ENCODE results near the gene DOP1A. TPM values are rescaled to one million over a fixed set of nuclear protein-coding genes. Genes with fewer than 3 reads are reported as not detected.
A peak's percentile ranks its signal among the peaks of the same experiment; 100 is the strongest.

DOP1A gene, protein sequence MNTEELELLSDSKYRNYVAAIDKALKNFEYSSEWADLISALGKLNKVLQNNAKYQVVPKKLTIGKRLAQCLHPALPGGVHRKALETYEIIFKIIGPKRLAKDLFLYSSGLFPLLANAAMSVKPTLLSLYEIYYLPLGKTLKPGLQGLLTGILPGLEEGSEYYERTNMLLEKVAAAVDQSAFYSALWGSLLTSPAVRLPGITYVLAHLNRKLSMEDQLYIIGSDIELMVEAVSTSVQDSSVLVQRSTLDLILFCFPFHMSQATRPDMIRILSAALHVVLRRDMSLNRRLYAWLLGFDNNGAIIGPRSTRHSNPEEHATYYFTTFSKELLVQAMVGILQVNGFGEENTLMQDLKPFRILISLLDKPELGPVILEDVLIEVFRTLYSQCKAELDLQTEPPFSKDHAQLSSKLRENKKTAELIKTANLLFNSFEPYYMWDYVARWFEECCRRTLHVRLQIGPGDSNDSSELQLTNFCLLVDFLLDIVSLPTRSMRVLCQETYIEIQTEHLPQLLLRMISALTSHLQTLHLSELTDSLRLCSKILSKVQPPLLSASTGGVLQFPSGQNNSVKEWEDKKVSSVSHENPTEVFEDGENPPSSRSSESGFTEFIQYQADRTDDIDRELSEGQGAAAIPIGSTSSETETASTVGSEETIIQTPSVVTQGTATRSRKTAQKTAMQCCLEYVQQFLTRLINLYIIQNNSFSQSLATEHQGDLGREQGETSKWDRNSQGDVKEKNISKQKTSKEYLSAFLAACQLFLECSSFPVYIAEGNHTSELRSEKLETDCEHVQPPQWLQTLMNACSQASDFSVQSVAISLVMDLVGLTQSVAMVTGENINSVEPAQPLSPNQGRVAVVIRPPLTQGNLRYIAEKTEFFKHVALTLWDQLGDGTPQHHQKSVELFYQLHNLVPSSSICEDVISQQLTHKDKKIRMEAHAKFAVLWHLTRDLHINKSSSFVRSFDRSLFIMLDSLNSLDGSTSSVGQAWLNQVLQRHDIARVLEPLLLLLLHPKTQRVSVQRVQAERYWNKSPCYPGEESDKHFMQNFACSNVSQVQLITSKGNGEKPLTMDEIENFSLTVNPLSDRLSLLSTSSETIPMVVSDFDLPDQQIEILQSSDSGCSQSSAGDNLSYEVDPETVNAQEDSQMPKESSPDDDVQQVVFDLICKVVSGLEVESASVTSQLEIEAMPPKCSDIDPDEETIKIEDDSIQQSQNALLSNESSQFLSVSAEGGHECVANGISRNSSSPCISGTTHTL (N-terminal part only)
- polyA plus RNA-seq (2013, experiment 1 of 2): 6.5 TPM
- 5.1 TPM for polyA plus RNA-seq (2013, experiment 2 of 2)

DNA sequence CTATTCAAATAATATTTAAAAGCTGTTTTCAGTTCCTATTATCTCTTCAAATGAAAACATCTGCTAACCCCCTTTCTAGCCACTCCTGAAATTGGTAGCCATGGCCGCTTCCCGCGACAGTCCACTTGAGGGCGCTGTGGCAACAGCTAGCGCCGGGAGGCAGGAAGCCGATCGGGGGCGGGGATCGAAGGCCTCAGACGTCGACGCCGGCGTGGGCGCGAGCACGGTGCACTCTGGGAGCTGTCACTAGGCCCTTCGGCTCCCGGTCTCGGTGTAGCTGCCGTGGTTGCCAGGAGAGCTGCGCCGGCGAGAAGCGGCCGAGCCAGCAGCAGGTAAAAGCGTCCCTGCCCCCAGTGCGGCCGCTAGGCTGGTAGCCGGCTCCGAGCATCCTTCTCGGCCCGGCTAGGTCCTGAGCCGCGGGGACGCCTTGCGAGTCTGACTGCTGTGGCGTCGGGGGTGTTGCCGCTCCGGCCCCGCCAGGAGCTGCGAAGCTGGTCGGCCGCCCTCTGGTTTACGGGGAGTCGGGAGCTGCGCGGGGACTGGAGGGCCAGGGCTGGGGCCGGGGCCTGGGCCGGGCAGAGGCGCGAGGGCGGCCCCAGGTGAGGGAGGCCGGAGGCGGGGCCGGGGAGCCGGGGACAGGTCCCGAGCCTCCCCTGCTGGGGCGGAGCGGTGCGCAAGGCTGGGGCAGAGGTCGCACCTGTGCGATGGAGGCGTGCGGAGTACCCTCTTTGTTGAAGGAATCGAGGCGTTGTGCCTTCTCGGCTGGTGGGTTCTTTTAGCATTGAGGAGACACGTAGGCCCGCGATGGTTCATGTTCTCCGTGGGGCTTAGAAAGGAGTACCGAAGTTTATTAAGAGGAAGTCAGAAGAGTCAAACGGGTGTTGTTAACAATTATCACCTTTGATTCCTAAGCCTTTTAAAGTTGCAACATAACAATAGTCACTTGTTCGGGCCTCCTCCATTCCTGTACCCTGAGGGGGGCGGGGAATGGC lies at the start of gene DOP1A:
Gene DOP1A, plus strand, starts transcription at position 224 of the 992 bp plus-strand sequence. CDS start 29,307 bp downstream, outside the sequence.
- H3K36me3 ChIP-seq (ENCODE audit: control insufficient read depth, insufficient read depth, low read length): peaks cover 4% of the 10 kb centered on the region
- WGBS, 2 experiments (ENCODE audit: insufficient coverage in 2 of 2): 1% methylated on average over 50 to 58 of the region's 78 CpGs
- peak within 1 kb of the TSS; percentile 54 for H3K27ac ChIP-seq (ENCODE audit: low read depth, low read length, severe bottlenecking)
- peak within 1 kb of the TSS; percentile 78 for H3K4me3 ChIP-seq (ENCODE audit: extremely low read depth, insufficient read depth, low read length, poor library complexity, severe bottlenecking)
- no peaks in the 10 kb centered on the region for H3K9me3 ChIP-seq (ENCODE audit: control insufficient read depth, low read length)
- H3K4me1 ChIP-seq (ENCODE audit: control insufficient read depth, insufficient read depth, low read length, poor library complexity, severe bottlenecking): peaks cover 8% of the 10 kb centered on the region

DNA sequence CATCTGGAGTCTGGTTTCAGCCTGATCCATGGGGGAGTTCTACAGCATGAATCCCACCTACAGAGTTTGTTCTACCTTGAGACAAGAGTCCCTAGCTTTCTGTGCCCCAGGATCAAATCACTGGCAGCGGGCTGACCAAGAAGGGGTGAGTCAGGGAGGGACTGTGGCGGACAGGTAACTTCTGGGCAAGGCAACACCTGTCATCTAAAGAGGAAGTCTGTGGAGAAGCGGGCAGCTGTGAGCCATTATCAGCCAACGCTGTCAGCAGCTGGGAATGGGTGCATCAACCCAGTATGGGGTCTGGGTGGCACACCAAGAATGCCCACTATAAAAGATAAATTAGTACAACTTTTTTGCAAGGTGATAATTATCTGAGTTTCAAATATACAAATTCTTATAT lies 47.7 kb upstream of the DOP1A start:
- Histone ChIP-seq H3K4me1 (ENCODE audit: control insufficient read depth, insufficient read depth, low read length, poor library complexity, severe bottlenecking) (no peaks in the 10 kb centered on the region), H3K9me3 (ENCODE audit: control insufficient read depth, low read length) (peaks cover 4% of the 10 kb centered on the region), H3K4me3 (ENCODE audit: extremely low read depth, insufficient read depth, low read length, poor library complexity, severe bottlenecking) (no peak overlapping the region), H3K27ac (ENCODE audit: low read depth, low read length, severe bottlenecking) (no peak overlapping the region), H3K36me3 (ENCODE audit: control insufficient read depth, insufficient read depth, low read length) (peaks cover 26% of the 10 kb centered on the region)
- 91 to 100% methylated on average over 3 to 4 of the region's 4 CpGs for WGBS, 2 experiments (ENCODE audit: insufficient coverage in 2 of 2)

DNA sequence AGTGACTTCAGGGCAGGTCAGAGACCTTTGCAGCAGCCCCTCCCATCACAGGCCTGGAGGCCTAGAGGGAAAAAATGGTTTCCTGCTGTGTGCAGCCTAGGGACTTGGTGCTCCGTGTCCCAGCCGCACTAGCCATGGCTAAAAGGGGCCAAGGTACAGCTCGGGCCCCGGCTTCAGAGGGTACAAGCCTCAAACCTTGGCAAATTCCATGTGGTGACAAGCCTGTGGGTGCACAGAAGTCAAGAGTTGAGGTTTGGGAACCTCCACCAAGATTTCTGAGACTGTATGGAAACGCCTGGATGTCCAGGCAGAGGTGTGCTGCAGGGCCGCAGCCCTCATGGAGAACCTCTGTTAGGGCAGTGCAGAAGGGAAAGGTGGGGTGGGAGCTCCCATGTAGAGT lies 35.8 kb upstream of the DOP1A start:
- Histone ChIP-seq H3K9me3 (ENCODE audit: control insufficient read depth, low read length) (peaks cover 16% of the 10 kb centered on the region), H3K27ac (ENCODE audit: low read depth, low read length, severe bottlenecking) (no peak overlapping the region), H3K4me1 (ENCODE audit: control insufficient read depth, insufficient read depth, low read length, poor library complexity, severe bottlenecking) (no peaks in the 10 kb centered on the region), H3K4me3 (ENCODE audit: extremely low read depth, insufficient read depth, low read length, poor library complexity, severe bottlenecking) (no peak overlapping the region), H3K36me3 (ENCODE audit: control insufficient read depth, insufficient read depth, low read length) (peaks cover 44% of the 10 kb centered on the region)
- 87 to 100% methylated on average over 6 of the region's 6 CpGs for WGBS, 2 experiments (ENCODE audit: insufficient coverage in 2 of 2)

DNA sequence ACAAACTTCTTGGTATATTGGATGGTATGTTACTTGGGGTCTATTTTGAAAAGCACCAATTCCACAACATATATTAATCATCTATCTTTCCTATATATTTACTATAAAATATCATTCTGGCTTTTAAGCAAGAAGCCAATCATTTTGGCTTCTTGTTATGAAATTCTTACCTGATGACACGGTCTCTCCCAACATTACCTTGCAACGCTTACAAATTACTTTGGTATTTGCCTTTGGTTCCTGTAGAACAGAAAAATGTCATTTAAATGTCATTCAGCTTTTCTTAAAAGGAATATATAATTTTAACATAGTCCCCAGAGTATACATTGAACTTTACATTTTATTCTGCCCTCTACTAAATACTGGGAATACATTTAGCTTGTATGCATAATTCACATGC lies 29.2 kb upstream of the DOP1A start:
- Histone ChIP-seq H3K9me3 (ENCODE audit: control insufficient read depth, low read length) (no peaks in the 10 kb centered on the region), H3K4me3 (ENCODE audit: extremely low read depth, insufficient read depth, low read length, poor library complexity, severe bottlenecking) (no peak overlapping the region), H3K27ac (ENCODE audit: low read depth, low read length, severe bottlenecking) (no peak overlapping the region), H3K4me1 (ENCODE audit: control insufficient read depth, insufficient read depth, low read length, poor library complexity, severe bottlenecking) (no peaks in the 10 kb centered on the region), H3K36me3 (ENCODE audit: control insufficient read depth, insufficient read depth, low read length) (peaks cover 17% of the 10 kb centered on the region)
- WGBS, 2 experiments (ENCODE audit: insufficient coverage in 2 of 2): no CpG with 5 or more reads among the region's 2 CpGs

DNA sequence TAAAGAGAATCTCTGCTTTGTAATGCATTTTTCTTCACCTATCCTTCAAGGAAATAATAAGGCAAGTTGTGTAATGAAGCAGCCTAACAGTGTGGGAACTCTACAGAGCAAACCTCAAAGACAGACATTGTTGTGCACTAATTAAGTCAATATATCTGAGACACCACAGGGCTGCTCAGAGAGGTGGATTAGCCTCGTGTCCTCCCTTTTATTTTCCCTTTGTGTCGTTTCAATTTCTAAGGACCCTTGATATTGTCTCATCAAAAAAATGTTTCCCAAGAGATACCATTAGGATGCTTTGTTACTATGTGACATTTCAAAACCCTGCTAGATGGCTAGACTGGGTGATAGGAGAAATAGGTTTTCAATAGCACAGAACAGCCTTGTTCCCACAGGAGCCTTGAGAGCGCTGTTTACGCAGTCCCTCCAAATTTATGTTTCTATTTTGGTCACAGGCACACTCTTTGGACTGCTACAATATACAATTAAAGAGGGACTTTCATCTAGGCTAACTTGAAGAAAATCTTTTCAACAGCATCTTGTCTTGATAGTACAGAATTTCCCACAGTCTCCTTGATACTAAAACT lies 24.9 kb upstream of the DOP1A start:
- no peak overlapping the region for H3K4me3 ChIP-seq (ENCODE audit: extremely low read depth, insufficient read depth, low read length, poor library complexity, severe bottlenecking)
- H3K4me1 ChIP-seq (ENCODE audit: control insufficient read depth, insufficient read depth, low read length, poor library complexity, severe bottlenecking): no peaks in the 10 kb centered on the region
- H3K9me3 ChIP-seq (ENCODE audit: control insufficient read depth, low read length): no peaks in the 10 kb centered on the region
- H3K36me3 ChIP-seq (ENCODE audit: control insufficient read depth, insufficient read depth, low read length): no peaks in the 10 kb centered on the region
- H3K27ac ChIP-seq (ENCODE audit: low read depth, low read length, severe bottlenecking): no peak overlapping the region
- 80% methylated on average over 3 of the region's 4 CpGs; no CpG with 5 or more reads in 1 of the 2 experiments for WGBS, 2 experiments (ENCODE audit: insufficient coverage in 2 of 2)

DNA sequence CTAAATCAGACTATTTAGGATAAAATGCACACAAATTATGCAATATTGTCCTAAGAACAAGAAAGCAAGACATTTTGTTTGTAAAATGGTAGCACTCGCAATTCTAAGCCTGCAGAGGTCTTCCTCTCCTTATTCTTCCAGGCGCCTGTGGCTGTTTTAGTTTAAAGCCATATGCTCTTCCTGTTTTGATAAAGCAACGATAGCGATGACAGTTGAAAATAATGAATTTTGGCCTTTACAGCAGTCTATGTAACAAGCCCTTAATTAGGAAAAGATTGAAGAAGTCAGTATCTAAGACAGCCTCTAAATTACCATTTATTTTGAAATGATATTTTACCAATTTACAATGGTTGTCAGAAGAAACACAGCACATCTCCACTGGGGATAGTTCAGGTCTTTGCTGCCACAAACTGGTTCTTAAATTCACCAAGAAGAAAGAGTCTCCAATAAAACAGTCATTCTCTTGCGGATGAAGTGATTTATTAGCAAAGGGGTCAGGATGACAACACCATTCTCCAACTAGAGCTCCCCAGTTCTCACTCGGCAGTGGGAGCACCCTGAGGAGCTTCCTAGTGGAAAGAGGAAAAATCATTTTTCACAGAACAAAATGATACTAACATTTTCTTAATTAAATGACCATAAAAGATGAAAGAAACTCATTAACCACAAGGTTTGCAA lies 23.2 kb upstream of the DOP1A start:
- H3K27ac ChIP-seq (ENCODE audit: low read depth, low read length, severe bottlenecking): peak overlapping the region; percentile 20
- WGBS, 2 experiments (ENCODE audit: insufficient coverage in 2 of 2): no CpG with 5 or more reads among the region's 6 CpGs
- H3K9me3 ChIP-seq (ENCODE audit: control insufficient read depth, low read length): no peaks in the 10 kb centered on the region
- H3K36me3 ChIP-seq (ENCODE audit: control insufficient read depth, insufficient read depth, low read length): no peaks in the 10 kb centered on the region
- H3K4me3 ChIP-seq (ENCODE audit: extremely low read depth, insufficient read depth, low read length, poor library complexity, severe bottlenecking): no peak overlapping the region
- no peaks in the 10 kb centered on the region for H3K4me1 ChIP-seq (ENCODE audit: control insufficient read depth, insufficient read depth, low read length, poor library complexity, severe bottlenecking)

DNA sequence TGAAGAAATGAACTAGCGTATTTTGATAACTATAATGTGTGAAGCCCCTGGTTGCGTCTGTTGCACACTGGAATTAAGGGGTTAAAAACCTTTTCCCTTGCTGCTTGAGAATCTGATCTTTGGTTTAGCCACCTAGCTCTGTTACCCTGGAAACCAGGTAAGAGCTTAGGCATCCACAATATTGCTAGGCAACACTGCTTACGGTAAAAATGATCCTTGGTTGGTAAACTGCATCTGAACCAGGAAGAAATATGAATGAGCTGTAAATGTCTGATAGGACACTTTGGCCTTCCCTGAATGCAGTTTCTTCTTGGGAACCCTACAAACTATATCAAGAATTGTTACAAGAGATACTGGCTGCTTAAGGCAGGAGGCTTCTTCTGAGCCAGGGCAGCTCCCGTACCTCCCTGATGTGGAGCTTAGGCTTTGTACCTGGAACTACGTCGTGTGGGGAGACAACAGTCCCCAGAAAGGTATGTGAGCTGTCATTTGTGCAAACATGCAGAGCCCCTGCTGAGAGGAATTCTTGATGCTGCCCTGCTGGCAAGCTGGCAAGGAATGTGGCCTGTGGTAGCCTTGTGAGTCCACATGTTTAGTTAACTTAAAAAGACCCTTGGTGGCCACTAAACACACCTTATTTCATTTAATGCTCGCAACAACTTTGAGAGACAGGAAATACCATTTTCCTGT lies 20.3 kb upstream of the DOP1A start:
- Histone ChIP-seq H3K27ac (ENCODE audit: low read depth, low read length, severe bottlenecking) (no peak overlapping the region), H3K4me1 (ENCODE audit: control insufficient read depth, insufficient read depth, low read length, poor library complexity, severe bottlenecking) (no peaks in the 10 kb centered on the region), H3K9me3 (ENCODE audit: control insufficient read depth, low read length) (no peaks in the 10 kb centered on the region), H3K36me3 (ENCODE audit: control insufficient read depth, insufficient read depth, low read length) (no peaks in the 10 kb centered on the region), H3K4me3 (ENCODE audit: extremely low read depth, insufficient read depth, low read length, poor library complexity, severe bottlenecking) (no peak overlapping the region)
- WGBS, 2 experiments (ENCODE audit: insufficient coverage in 2 of 2): 72 to 74% methylated on average over 5 to 7 of the region's 7 CpGs

DNA sequence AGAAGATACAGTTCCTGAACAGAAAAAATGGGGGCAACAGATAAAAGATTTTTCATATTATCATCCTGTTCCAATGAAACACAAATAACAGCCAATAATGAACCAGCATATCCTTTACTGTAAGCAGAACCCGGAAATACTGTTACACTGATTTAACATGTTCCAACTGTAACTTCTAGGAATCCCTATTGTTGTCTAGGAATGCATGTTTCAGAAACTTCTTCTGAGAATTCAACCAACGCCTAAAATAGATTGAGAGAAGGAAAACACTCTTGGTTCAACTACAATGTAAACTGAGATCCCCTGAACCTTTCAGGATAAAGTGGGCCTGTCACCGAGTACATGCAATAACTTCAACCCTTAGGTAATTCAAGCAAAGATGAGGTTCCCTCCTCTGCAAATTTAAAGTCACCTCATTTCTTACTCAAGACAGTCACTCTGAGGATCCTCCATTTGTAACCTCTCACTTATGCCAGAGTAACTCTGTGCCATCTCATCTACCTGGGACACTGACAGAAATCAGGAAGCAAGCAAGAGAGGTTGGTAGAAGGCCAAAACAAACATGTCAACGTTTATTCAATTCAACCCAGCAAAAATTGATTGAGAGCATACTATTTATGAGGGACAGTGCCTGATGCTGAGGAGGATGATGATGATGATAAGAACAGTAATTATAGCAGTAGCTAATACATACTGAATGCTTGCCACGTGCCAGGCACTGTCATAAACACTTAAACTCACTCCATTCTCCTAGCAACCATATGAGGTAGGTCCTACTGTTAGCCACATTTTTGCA lies 15.9 kb upstream of the DOP1A start:
- Histone ChIP-seq H3K9me3 (ENCODE audit: control insufficient read depth, low read length) (no peaks in the 10 kb centered on the region), H3K4me1 (ENCODE audit: control insufficient read depth, insufficient read depth, low read length, poor library complexity, severe bottlenecking) (no peaks in the 10 kb centered on the region), H3K36me3 (ENCODE audit: control insufficient read depth, insufficient read depth, low read length) (peaks cover 8% of the 10 kb centered on the region), H3K27ac (ENCODE audit: low read depth, low read length, severe bottlenecking) (no peak overlapping the region), H3K4me3 (ENCODE audit: extremely low read depth, insufficient read depth, low read length, poor library complexity, severe bottlenecking) (no peak overlapping the region)
- 80 to 92% methylated on average over 2 of the region's 5 CpGs for WGBS, 2 experiments (ENCODE audit: insufficient coverage in 2 of 2)

Data from mesodermal cell (in vitro differentiated cells).